Ishikawa (cell line): Measurements from ENCODE around the gene ENPP1.

ENCODE experiments used
- CEBPB ChIP-seq: IDR thresholded peaks from 2 replicates; pipeline ENCODE4 v1.6.1; 2012
- CREB1 ChIP-seq: IDR thresholded peaks from 2 replicates; pipeline ENCODE4 v1.6.1; 2012; ENCODE audit warnings: low read depth
- EGR1 ChIP-seq: IDR thresholded peaks from 2 replicates; pipeline ENCODE4 v1.6.1; 2012
- EP300 ChIP-seq: IDR thresholded peaks from 2 replicates; pipeline ENCODE4 v1.6.1; 2012; ENCODE audit warnings: borderline replicate concordance
- FOXM1 ChIP-seq: IDR thresholded peaks from 2 replicates; pipeline ENCODE4 v1.6.1; 2012; ENCODE audit warnings: low read depth, borderline replicate concordance
- NFIC ChIP-seq: IDR thresholded peaks from 2 replicates; pipeline ENCODE4 v1.6.1; 2012
- RAD21 ChIP-seq: IDR thresholded peaks from 2 replicates; pipeline ENCODE4 v1.6.1; 2012; ENCODE audit warnings: low read depth
- TAF1 ChIP-seq: IDR thresholded peaks from 2 replicates; pipeline ENCODE4 v1.6.1; 2012; ENCODE audit warnings: low read depth, mild to moderate bottlenecking
- TCF12 ChIP-seq: IDR thresholded peaks from 2 replicates; pipeline ENCODE4 v1.6.1; 2012; ENCODE audit warnings: low read depth
- TEAD4 ChIP-seq: IDR thresholded peaks from 2 replicates; pipeline ENCODE4 v1.6.1; 2012
- YY1 ChIP-seq: IDR thresholded peaks from 2 replicates; pipeline ENCODE4 v1.6.1; 2012; ENCODE audit warnings: low read depth
- ZBTB7A ChIP-seq: IDR thresholded peaks from 2 replicates; pipeline ENCODE4 v1.6.1; 2012; ENCODE audit warnings: low read depth
- TF ChIP-seq, protein P1 (sequence below): IDR thresholded peaks from 2 replicates; pipeline ENCODE4 v1.6.1; 2012
- TF ChIP-seq, protein P2 (sequence below): IDR thresholded peaks from 2 replicates; pipeline ENCODE4 v1.6.1; 2012
- TF ChIP-seq, protein P3 (sequence below): IDR thresholded peaks from 2 replicates; pipeline ENCODE4 v1.6.1; 2012; ENCODE audit warnings: low read depth, mild to moderate bottlenecking

Gene ENPP1

DNA sequence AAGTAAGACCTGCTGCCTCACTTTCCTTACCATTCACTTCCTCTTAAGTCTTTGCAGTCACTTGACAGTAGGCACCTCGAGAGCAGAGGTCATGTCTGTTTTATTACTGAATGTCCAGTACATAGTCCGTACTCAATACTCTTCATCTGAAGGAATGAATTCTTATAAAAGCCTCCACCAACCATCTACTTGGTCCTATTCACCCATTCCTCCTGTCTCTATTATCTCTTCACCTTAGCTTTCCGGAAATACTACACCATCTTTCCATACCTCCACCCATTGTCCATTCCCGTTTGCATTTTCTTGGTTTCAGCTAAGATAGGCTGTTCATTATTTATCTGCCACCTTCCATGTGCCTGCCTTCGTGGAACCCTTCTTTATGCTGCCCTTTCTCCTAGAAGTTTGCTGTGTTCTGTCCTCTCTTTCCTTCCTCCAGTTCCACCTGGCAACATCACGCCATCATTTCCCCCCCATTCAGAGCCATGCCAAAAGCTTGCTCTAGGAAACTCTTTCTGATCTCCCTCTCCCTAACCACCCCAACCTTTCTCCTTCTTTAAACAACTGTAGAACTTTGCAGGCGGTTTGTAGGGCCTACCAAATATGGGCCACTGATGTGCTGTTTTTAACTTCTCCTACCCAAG is 38.3 kb downstream of the ENPP1 start:
- TF ChIP-seq NFIC, result no peak
- TF ChIP-seq FOXM1, result no peak
- no peak for TF ChIP-seq EP300
- TF ChIP-seq, protein P1, sequence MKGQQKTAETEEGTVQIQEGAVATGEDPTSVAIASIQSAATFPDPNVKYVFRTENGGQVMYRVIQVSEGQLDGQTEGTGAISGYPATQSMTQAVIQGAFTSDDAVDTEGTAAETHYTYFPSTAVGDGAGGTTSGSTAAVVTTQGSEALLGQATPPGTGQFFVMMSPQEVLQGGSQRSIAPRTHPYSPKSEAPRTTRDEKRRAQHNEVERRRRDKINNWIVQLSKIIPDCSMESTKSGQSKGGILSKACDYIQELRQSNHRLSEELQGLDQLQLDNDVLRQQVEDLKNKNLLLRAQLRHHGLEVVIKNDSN, result no peak
- TF ChIP-seq ZBTB7A, result no peak

DNA sequence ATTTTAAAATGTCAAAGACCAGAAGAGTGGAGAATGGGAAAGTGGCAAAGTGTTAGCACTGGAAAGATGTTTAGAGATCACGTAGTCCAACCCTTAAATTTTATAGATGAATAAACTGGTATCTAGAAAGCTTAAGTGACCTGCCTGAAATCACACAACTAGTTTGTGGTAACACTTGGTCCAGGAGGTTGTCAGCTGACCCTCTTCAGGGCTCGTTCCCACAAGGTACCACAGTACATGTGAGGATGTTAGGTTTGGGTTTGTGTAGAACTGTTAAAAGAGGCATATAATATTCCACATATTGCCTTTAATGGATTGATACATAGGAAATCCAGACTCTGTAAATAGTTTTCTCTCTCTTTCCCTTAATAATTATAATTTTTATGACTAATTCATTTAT is 39.1 kb downstream of the ENPP1 start:
- TF ChIP-seq TEAD4, result no peak
- TF ChIP-seq, protein P2, sequence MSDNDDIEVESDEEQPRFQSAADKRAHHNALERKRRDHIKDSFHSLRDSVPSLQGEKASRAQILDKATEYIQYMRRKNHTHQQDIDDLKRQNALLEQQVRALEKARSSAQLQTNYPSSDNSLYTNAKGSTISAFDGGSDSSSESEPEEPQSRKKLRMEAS, result no peak
- TF ChIP-seq CREB1, result no peak
- no peak for TF ChIP-seq NFIC
- no peak for TF ChIP-seq FOXM1
- TF ChIP-seq EGR1, result no peak
- no peak for TF ChIP-seq EP300
- TF ChIP-seq, protein P1, result no peak
- no peak for TF ChIP-seq ZBTB7A
- TF ChIP-seq TAF1, result no peak
- TF ChIP-seq CEBPB, result no peak
- no peak for TF ChIP-seq RAD21
- TF ChIP-seq YY1, result no peak
- TF ChIP-seq TCF12, result no peak
- TF ChIP-seq, protein P3, sequence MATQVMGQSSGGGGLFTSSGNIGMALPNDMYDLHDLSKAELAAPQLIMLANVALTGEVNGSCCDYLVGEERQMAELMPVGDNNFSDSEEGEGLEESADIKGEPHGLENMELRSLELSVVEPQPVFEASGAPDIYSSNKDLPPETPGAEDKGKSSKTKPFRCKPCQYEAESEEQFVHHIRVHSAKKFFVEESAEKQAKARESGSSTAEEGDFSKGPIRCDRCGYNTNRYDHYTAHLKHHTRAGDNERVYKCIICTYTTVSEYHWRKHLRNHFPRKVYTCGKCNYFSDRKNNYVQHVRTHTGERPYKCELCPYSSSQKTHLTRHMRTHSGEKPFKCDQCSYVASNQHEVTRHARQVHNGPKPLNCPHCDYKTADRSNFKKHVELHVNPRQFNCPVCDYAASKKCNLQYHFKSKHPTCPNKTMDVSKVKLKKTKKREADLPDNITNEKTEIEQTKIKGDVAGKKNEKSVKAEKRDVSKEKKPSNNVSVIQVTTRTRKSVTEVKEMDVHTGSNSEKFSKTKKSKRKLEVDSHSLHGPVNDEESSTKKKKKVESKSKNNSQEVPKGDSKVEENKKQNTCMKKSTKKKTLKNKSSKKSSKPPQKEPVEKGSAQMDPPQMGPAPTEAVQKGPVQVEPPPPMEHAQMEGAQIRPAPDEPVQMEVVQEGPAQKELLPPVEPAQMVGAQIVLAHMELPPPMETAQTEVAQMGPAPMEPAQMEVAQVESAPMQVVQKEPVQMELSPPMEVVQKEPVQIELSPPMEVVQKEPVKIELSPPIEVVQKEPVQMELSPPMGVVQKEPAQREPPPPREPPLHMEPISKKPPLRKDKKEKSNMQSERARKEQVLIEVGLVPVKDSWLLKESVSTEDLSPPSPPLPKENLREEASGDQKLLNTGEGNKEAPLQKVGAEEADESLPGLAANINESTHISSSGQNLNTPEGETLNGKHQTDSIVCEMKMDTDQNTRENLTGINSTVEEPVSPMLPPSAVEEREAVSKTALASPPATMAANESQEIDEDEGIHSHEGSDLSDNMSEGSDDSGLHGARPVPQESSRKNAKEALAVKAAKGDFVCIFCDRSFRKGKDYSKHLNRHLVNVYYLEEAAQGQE, result no peak

DNA sequence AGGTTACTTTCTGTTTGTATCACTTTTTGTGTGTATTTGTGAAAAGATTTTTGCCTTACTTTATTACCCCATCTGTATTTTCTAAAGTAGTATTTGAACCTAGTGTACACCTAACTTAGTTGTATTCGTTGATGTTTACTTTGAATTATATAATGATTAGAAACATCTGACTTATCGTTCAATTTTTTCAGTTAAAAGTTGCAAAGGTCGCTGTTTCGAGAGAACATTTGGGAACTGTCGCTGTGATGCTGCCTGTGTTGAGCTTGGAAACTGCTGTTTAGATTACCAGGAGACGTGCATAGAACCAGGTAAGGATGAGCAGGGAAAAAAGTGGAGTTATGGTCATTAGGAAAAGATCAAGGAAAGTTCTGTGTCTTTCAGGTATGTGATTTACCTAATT is 42.0 kb downstream of the ENPP1 start:
- TF ChIP-seq CEBPB (no peak), TAF1 (no peak), YY1 (no peak), TEAD4 (no peak), TCF12 (no peak), CREB1 (no peak), FOXM1 (no peak), RAD21 (no peak), EGR1 (no peak), ZBTB7A (no peak), NFIC (no peak), EP300 (no peak)
- TF ChIP-seq, protein P3, result no peak
- TF ChIP-seq, protein P1, result no peak
- TF ChIP-seq, protein P2, result no peak

DNA sequence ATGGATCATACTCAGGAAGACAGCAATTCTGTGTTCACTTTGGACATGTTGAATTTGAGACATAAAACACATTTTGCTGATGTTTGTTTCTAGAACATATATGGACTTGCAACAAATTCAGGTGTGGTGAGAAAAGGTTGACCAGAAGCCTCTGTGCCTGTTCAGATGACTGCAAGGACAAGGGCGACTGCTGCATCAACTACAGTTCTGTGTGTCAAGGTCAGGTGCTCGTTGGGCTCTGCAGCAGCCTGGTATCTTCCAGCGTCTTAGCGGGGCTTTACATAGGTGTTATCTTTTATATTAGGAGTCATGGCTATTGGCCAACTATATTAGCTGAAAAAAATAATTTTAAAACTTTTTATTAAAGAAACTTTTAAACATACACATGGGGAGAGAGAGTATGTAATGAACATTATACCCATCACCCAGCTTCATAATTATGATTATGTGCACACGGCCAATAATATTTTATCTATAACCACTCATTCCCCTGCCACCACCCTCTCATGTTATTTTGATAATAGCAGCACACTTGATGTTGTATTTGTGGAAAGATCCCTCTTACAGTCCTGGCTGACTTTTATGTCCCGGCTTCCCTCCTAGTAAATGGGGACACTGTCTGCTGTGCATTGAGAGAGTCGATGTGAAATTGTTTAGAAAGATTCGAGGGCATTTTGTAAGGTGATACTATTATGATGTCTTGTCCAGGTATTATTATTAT is 43.4 kb downstream of the ENPP1 start:
- TF ChIP-seq, protein P1, result no peak
- TF ChIP-seq EGR1 (no peak), RAD21 (no peak), TEAD4 (no peak)

DNA sequence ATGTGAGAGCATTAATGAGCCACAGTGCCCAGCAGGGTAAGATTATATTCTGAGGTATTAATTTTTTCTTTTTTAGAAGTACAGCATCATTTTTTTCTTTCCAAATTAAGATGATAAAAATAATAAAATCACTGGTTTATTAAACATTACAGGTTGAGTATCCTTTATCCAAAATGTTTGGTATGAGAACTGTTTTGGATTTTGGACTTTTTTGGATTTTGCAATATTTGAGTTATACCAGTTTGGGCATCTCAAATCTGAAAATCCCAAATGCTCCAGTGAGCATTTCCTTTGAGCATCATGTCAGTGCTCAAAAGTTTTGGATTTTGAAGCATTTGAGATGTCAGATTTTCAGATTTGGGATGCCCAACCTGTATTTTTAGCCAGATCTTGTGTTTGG is 44.4 kb downstream of the ENPP1 start:
- TF ChIP-seq TAF1, result no peak
- no peak for TF ChIP-seq FOXM1
